Measurements from ENCODE around the gene CEP250. TPM values are rescaled to one million over a fixed set of nuclear protein-coding genes. Genes with fewer than 3 reads are reported as not detected.

The CEP250 gene
- total and polyA plus RNA-seq, 2 experiments from 2014 or later, result 15.5 to 21.7 TPM

GRCh38 chr20:35458388-35458787 is 3.0 kb downstream of the CEP250 start:
- no peak for TF ChIP-seq EZH2 (IDR thresholded peaks at IDR 0.05; ENCODE audit: insufficient read depth, poor library complexity, severe bottlenecking)
- no peak for TF ChIP-seq EZH2phosphoT487 (IDR thresholded peaks at IDR 0.05; ENCODE audit: insufficient read depth, low read depth)
- no peak for DNase-seq
- Histone ChIP-seq H3F3A (ENCODE audit: insufficient read depth) (peaks cover 10% of the 10 kb centered on the region), H3K27ac (no peak overlapping the region), H3K4me3 (no peak overlapping the region), H2AFZ (no peak overlapping the region), H4K20me1 (ENCODE audit: insufficient read depth) (no peaks in the 10 kb centered on the region), H3K9ac (no peak overlapping the region), H3K36me3 (ENCODE audit: low read depth) (0 out of 2 replicates have a peak, but pooled peaks cover 3% of the 10 kb centered on the region), H3K4me2 (ENCODE audit: unreplicated experiment) (no peak overlapping the region), H3K79me2 (ENCODE audit: insufficient read depth) (peaks cover 27% of the 10 kb centered on the region), H3K27me3 (replicated peaks; ENCODE audit: insufficient read depth) (no peaks in the 10 kb centered on the region), H3K4me1 (ENCODE audit: insufficient read depth) (peaks cover 7% of the 10 kb centered on the region; the same call in 1 of the 2 replicates), H3K9me2 (ENCODE audit: insufficient read depth) (no peaks in the 10 kb centered on the region), H3K9me3 (ENCODE audit: low read depth) (no peaks in the 10 kb centered on the region)
- in situ Hi-C loops (cut with MboI), result no loop called here

GRCh38 chr20:35461620-35462019 is 6.2 kb downstream of the CEP250 start:
- Histone ChIP-seq H3F3A (ENCODE audit: insufficient read depth) (no peaks in the 10 kb centered on the region), H3K79me2 (ENCODE audit: insufficient read depth) (peaks cover 27% of the 10 kb centered on the region), H3K4me1 (ENCODE audit: insufficient read depth) (no peaks in the 10 kb centered on the region), H3K27me3 (replicated peaks; ENCODE audit: insufficient read depth) (no peaks in the 10 kb centered on the region), H3K36me3 (ENCODE audit: low read depth) (peaks cover 3% of the 10 kb centered on the region; the same call in 1 of the 2 replicates), H3K4me3 (no peak overlapping the region), H3K9me2 (ENCODE audit: insufficient read depth) (no peaks in the 10 kb centered on the region), H3K9me3 (ENCODE audit: low read depth) (no peaks in the 10 kb centered on the region), H2AFZ (no peak overlapping the region), H3K9ac (no peak overlapping the region), H3K27ac (no peak overlapping the region), H3K4me2 (ENCODE audit: unreplicated experiment) (no peak overlapping the region), H4K20me1 (ENCODE audit: insufficient read depth) (no peaks in the 10 kb centered on the region)
- DNase-seq, result no peak
- TF ChIP-seq EZH2phosphoT487 (IDR thresholded peaks at IDR 0.05; ENCODE audit: insufficient read depth, low read depth) (no peak), EZH2 (IDR thresholded peaks at IDR 0.05; ENCODE audit: insufficient read depth, poor library complexity, severe bottlenecking) (no peak)
- in situ Hi-C loops (cut with MboI), result no loop called here
- WGBS, 2 experiments (ENCODE audit: low coverage in 1 of 2, low lambda C conversion rate in 2 of 2, missing lambda C conversion rate in 2 of 2), result 70 to 72% methylated on average over 3 of the region's 3 CpGs

GRCh38 chr20:35462351-35462750 is 7.0 kb downstream of the CEP250 start:
- H3K9ac ChIP-seq, result no peak overlapping the region
- DNase-seq, result no peak
- whole genome bisulfite sequencing, 2 experiments (ENCODE audit: low coverage in 1 of 2, low lambda C conversion rate in 2 of 2, missing lambda C conversion rate in 2 of 2), result 81 to 93% methylated on average over 2 of the region's 2 CpGs

DNA sequence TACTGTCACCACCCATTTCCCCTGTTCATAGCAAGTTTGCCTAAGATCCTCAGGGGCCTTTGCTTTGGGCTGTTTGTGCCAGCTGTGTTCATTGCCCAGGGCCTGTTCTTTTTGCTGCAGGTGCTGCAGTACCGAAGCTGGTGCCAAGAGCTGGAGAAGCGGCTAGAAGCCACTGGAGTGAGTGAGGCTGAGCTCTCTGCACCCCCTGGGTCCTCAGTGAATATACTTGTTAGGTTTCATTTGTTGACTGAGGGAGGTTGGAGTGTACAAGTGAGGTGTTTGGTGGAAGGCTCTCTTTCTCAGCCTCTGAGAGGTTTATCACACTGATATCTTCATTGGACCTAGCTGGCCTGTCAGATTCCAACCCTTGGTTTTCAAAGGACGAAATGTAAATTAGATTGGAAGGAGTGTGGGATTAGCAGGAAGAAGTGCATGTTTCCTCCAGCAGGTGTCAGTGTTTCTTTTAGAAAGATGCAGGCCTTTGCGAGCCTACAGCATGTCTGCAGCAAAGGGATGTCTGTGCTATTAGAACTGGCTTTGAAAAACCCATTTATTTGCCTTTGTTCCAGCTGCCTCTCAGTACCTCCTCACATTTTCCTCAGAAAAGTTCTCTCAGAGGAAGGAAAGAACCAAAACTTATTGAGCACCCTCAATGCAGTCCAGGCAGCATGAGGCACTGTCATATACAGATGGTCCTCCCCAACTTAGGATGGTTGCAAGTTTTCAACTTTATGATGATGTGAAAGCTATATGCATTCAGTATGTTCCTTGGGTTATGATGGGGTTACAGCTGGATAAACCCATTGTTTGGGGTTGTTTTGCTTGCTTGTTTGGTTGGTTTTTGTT is 8.3 kb downstream of the CEP250 start:
- Histone ChIP-seq H4K20me1 (ENCODE audit: insufficient read depth) (no peaks in the 10 kb centered on the region), H3K4me3 (no peak overlapping the region), H2AFZ (no peak overlapping the region), H3K9me2 (ENCODE audit: insufficient read depth) (no peaks in the 10 kb centered on the region), H3K36me3 (ENCODE audit: low read depth) (peaks cover 9% of the 10 kb centered on the region; the same call in 1 of the 2 replicates), H3K9me3 (ENCODE audit: low read depth) (no peaks in the 10 kb centered on the region), H3K27ac (no peak overlapping the region), H3K27me3 (replicated peaks; ENCODE audit: insufficient read depth) (no peaks in the 10 kb centered on the region), H3K4me1 (ENCODE audit: insufficient read depth) (no peaks in the 10 kb centered on the region), H3K9ac (no peak overlapping the region), H3K79me2 (ENCODE audit: insufficient read depth) (0 out of 2 replicates have a peak, but pooled peaks cover 7% of the 10 kb centered on the region), H3F3A (ENCODE audit: insufficient read depth) (no peaks in the 10 kb centered on the region), H3K4me2 (ENCODE audit: unreplicated experiment) (no peak overlapping the region)
- 47% methylated on average over 4 of the region's 4 CpGs for WGBS, 2 experiments (ENCODE audit: low coverage in 1 of 2, low lambda C conversion rate in 2 of 2, missing lambda C conversion rate in 2 of 2)
- peak; percentile 80 for DNase-seq
- in situ Hi-C loops (cut with MboI), result no loop called here
- TF ChIP-seq EZH2 (IDR thresholded peaks at IDR 0.05; ENCODE audit: insufficient read depth, poor library complexity, severe bottlenecking), result no peak
- no peak for TF ChIP-seq EZH2phosphoT487 (IDR thresholded peaks at IDR 0.05; ENCODE audit: insufficient read depth, low read depth)

More at GRCh38 chr20:35462351-35462750, 7.0 kb downstream of the CEP250 start:
- Histone ChIP-seq H3K4me1 (ENCODE audit: insufficient read depth) (no peaks in the 10 kb centered on the region), H3K9me3 (ENCODE audit: low read depth) (no peaks in the 10 kb centered on the region), H3K27me3 (replicated peaks; ENCODE audit: insufficient read depth) (no peaks in the 10 kb centered on the region), H2AFZ (no peak overlapping the region), H4K20me1 (ENCODE audit: insufficient read depth) (no peaks in the 10 kb centered on the region), H3F3A (ENCODE audit: insufficient read depth) (no peaks in the 10 kb centered on the region), H3K79me2 (ENCODE audit: insufficient read depth) (peaks cover 19% of the 10 kb centered on the region), H3K36me3 (ENCODE audit: low read depth) (peaks cover 3% of the 10 kb centered on the region; the same call in 1 of the 2 replicates), H3K4me3 (no peak overlapping the region), H3K4me2 (ENCODE audit: unreplicated experiment) (no peak overlapping the region), H3K9me2 (ENCODE audit: insufficient read depth) (no peaks in the 10 kb centered on the region), H3K27ac (no peak overlapping the region)
- in situ Hi-C loops (cut with MboI), result no loop called here
- no peak for TF ChIP-seq EZH2 (IDR thresholded peaks at IDR 0.05; ENCODE audit: insufficient read depth, poor library complexity, severe bottlenecking)
- no peak for TF ChIP-seq EZH2phosphoT487 (IDR thresholded peaks at IDR 0.05; ENCODE audit: insufficient read depth, low read depth)

Measured in GM23248 (cell line).